ENCODE results near the gene TCERG1L. TPM values are rescaled to one million over a fixed set of nuclear protein-coding genes. Genes with fewer than 3 reads are reported as not detected.

TCERG1L gene
- total RNA-seq, 2 donors from 2014 or later = 1.6 to 4.5 TPM

DNA sequence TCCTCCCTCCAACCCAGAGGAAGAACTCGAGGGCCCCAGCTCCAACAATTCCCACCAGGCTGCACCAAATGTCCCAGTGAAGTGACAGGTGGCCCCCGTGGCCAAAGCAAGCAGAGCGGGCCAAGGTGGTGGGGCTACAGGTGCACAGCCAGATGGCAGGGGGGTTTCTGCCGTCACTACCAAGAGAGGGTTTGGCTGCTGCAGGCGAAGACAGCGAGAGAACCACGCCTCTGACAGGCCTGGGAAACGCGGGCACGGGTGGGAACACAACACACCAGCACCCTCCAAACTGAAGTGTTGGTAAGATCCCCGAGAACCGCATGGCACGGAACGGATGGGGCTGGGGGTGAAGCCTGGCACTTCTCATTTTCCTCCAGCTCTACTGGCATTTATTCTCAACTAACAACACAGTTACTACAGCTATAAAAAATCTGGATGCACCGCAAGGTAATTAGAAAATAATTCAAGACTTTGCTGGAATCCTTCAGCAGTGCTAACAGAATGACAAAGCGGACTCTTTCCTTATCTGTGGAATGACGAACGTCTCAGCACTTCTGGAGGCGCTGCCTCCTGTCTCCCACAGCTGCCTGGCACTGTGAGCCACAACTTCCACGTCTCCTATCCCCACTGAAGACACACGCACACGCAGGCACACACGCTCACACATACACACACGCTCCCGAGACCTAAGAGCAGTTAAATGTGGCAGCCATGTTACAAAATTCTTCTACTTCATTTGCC is 167.9 kb downstream of the TCERG1L start:
- Histone ChIP-seq H3K36me3 (ENCODE audit: control insufficient read depth, insufficient read depth, low read length) (no peaks in the 10 kb centered on the region), H3K27ac (ENCODE audit: low read depth, low read length) (no peak overlapping the region), H3K9ac (ENCODE audit: extremely low read depth, low read length, poor library complexity, severe bottlenecking) (no peak overlapping the region), H3K4me1 (ENCODE audit: control insufficient read depth, insufficient read depth, low read length) (no peaks in the 10 kb centered on the region), H3K4me3 (ENCODE audit: low read length) (no peak overlapping the region), H3K9me3 (ENCODE audit: control insufficient read depth, low read length) (no peaks in the 10 kb centered on the region), H3K27me3 (ENCODE audit: control insufficient read depth, insufficient read depth, low read length, poor library complexity, severe bottlenecking) (no peaks in the 10 kb centered on the region)
- Mint-ChIP-seq H3K4me1 (peaks cover 2% of the 10 kb centered on the region), H3K4me3 (no peak overlapping the region), H3K9me3 (no peaks in the 10 kb centered on the region), H3K27ac (no peak overlapping the region), H3K36me3 (ENCODE audit: low read depth) (peaks cover 4% of the 10 kb centered on the region), H3K27me3 (ENCODE audit: insufficient read depth) (no peaks in the 10 kb centered on the region)
- WGBS, 2 experiments (ENCODE audit: insufficient coverage in 1 of 2, insufficient read length in 1 of 2) = 91% methylated on average over 22 to 25 of the region's 25 CpGs
- no peak for DNase-seq
- TF ChIP-seq, protein P1, sequence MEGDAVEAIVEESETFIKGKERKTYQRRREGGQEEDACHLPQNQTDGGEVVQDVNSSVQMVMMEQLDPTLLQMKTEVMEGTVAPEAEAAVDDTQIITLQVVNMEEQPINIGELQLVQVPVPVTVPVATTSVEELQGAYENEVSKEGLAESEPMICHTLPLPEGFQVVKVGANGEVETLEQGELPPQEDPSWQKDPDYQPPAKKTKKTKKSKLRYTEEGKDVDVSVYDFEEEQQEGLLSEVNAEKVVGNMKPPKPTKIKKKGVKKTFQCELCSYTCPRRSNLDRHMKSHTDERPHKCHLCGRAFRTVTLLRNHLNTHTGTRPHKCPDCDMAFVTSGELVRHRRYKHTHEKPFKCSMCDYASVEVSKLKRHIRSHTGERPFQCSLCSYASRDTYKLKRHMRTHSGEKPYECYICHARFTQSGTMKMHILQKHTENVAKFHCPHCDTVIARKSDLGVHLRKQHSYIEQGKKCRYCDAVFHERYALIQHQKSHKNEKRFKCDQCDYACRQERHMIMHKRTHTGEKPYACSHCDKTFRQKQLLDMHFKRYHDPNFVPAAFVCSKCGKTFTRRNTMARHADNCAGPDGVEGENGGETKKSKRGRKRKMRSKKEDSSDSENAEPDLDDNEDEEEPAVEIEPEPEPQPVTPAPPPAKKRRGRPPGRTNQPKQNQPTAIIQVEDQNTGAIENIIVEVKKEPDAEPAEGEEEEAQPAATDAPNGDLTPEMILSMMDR (conservative IDR thresholded peaks at IDR 0.05) = no peak

GRCh38 chr10:131142517-131143380 is 168.8 kb downstream of the TCERG1L start:
- Mint-ChIP-seq H3K4me1 (peaks cover 2% of the 10 kb centered on the region), H3K36me3 (ENCODE audit: low read depth) (peaks cover 4% of the 10 kb centered on the region), H3K4me3 (no peak overlapping the region), H3K27me3 (ENCODE audit: insufficient read depth) (no peaks in the 10 kb centered on the region), H3K27ac (no peak overlapping the region), H3K9me3 (no peaks in the 10 kb centered on the region)
- TF ChIP-seq, protein P1 (conservative IDR thresholded peaks at IDR 0.05) = peak; percentile 65
- H3K4me1 ChIP-seq (ENCODE audit: control insufficient read depth, insufficient read depth, low read length) = no peaks in the 10 kb centered on the region
- H3K9me3 ChIP-seq (ENCODE audit: control insufficient read depth, low read length) = no peaks in the 10 kb centered on the region
- H3K9ac ChIP-seq (ENCODE audit: extremely low read depth, low read length, poor library complexity, severe bottlenecking) = no peak overlapping the region
- H3K27me3 ChIP-seq (ENCODE audit: control insufficient read depth, insufficient read depth, low read length, poor library complexity, severe bottlenecking) = no peaks in the 10 kb centered on the region
- H3K4me3 ChIP-seq (ENCODE audit: low read length) = no peak overlapping the region
- no peaks in the 10 kb centered on the region for H3K36me3 ChIP-seq (ENCODE audit: control insufficient read depth, insufficient read depth, low read length)
- no peak overlapping the region for H3K27ac ChIP-seq (ENCODE audit: low read depth, low read length)
- WGBS, 2 experiments (ENCODE audit: insufficient coverage in 1 of 2, insufficient read length in 1 of 2) = 87 to 96% methylated on average over 10 to 18 of the region's 18 CpGs
- peak; percentile 53 for DNase-seq

GRCh38 chr10:131141645-131142516 is 169.6 kb downstream of the TCERG1L start:
- no peak overlapping the region for H3K27ac Mint-ChIP-seq

More at GRCh38 chr10:131141645-131142516, 169.6 kb downstream of the TCERG1L start:
- Mint-ChIP-seq H3K9me3 (no peaks in the 10 kb centered on the region), H3K27me3 (ENCODE audit: insufficient read depth) (no peaks in the 10 kb centered on the region), H3K4me1 (peaks cover 2% of the 10 kb centered on the region), H3K36me3 (ENCODE audit: low read depth) (peaks cover 4% of the 10 kb centered on the region), H3K4me3 (no peak overlapping the region)
- no peaks in the 10 kb centered on the region for H3K9me3 ChIP-seq (ENCODE audit: control insufficient read depth, low read length)
- TF ChIP-seq, protein P1 (conservative IDR thresholded peaks at IDR 0.05) = peak; percentile 62
- no peak overlapping the region for H3K4me3 ChIP-seq (ENCODE audit: low read length)
- no peaks in the 10 kb centered on the region for H3K27me3 ChIP-seq (ENCODE audit: control insufficient read depth, insufficient read depth, low read length, poor library complexity, severe bottlenecking)
- WGBS, 2 experiments (ENCODE audit: insufficient coverage in 1 of 2, insufficient read length in 1 of 2) = 83 to 96% methylated on average over 6 to 13 of the region's 15 CpGs
- H3K4me1 ChIP-seq (ENCODE audit: control insufficient read depth, insufficient read depth, low read length) = no peaks in the 10 kb centered on the region
- H3K27ac ChIP-seq (ENCODE audit: low read depth, low read length) = no peak overlapping the region
- H3K9ac ChIP-seq (ENCODE audit: extremely low read depth, low read length, poor library complexity, severe bottlenecking) = no peak overlapping the region
- no peaks in the 10 kb centered on the region for H3K36me3 ChIP-seq (ENCODE audit: control insufficient read depth, insufficient read depth, low read length)
- DNase-seq = no peak

Data from endodermal cell (in vitro differentiated cells).